NCI-H446 treated with DMSO at 0.1 percent for 48 hours (cell line): Measurements from ENCODE around the gene CCDC157.
"Not testable (repeated sequence)": the region's sequence is repeated elsewhere in the genome, so short reads cannot be mapped to it uniquely, and the experiment has no call there.

Experiments used
- DNase-seq: peaks from one replicate; lab custom pipeline; 2025; lab: John Stamatoyannopoulos, UW

The CCDC157 gene

GRCh38 chr22:30326255-30326705 is 30.5 kb upstream of the CCDC157 start:
- no peak for DNase-seq

- DNase-seq: peak; percentile 79
Measured at GRCh38 chr22:30326706-30327362, 30.0 kb upstream of the CCDC157 start, which contains the start of gene TBC1D10A. Gene TBC1D10A, minus strand, starts transcription at chr22:30326941. Its CDS starts 60 bp downstream, at chr22:30326881.

GRCh38 chr22:30327864-30328345 is 28.9 kb upstream of the CCDC157 start:
- DNase-seq: no peak

GRCh38 chr22:30328466-30329049 is 28.2 kb upstream of the CCDC157 start:
- DNase-seq: no peak

DNA sequence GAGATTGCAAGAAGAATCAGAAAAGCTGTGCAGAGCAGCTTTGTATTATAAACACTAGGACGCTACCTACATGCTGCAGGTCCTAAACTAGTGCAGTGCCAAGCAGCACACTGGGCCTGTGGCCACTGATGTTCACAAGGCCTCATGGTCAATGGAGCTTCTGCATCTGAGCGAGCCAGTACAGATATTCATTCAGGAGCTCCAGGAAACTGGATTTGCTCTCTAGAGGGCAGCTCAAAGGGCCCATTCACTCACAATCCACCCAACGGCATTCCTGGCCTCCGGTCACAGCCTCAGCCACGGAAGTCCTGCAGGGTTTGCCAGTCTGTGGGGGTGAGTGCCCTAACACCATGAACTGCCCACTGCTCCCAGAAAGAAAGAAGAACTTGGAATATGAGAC is 24.3 kb upstream of the CCDC157 start:
- DNase-seq: no peak

DNA sequence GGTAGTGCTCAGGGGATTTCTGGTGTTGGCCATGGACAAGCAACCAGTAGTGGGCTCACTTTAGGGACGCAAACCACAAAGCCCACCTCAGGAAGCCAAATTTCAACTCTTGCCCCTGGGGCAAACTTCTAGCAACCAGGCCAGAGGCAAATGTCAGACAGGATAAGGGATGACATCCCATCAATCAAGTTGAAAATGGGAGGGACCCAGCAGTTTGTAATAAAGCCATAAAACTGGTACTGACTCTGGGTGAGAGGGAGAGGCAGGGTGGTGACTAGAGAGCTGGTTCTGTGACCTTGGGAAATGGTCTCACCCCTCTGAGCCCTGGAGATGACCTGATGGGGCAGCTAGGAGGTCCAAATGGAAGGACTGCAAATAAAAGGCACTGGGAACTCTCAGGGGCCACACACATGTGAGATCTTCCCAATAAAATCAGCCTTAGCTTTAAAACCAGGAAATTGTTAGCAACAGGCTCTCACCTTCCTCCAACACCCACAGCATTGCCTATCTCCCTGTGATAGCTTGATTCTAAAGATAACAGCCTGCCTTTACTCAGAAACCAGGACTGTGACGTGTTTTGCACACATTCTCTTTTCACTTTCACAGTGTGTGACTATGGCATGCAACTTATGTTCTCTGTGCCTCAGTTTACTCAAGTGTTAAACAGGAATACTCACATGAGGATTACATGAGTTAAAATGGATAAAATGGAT is 23.7 kb upstream of the CCDC157 start:
- no peak for DNase-seq

GRCh38 chr22:30333707-30334087 is 23.1 kb upstream of the CCDC157 start:
- no peak for DNase-seq

DNA sequence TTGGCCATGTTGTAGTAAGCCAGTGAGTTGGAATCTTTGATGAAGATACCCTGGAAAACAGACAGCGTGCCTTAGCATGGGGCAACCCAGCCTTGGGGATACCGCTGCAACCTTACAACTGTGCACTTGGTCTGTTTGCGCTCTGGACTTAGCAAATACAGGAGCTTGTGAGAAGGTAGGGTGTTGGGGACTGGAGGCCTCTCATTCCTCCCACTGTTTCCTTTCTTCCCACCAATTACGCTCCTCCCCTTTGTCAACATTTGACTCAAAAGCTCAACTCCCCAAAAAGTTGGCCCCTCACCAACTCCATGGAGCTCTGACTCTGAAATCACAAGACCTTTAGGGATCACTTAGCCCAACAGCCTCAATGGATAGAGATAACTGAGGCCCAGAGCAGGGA is 22.2 kb upstream of the CCDC157 start:
- no peak for DNase-seq

- DNase-seq: no peak
Measured at GRCh38 chr22:30335236-30335635, 21.6 kb upstream of the CCDC157 start.

DNA sequence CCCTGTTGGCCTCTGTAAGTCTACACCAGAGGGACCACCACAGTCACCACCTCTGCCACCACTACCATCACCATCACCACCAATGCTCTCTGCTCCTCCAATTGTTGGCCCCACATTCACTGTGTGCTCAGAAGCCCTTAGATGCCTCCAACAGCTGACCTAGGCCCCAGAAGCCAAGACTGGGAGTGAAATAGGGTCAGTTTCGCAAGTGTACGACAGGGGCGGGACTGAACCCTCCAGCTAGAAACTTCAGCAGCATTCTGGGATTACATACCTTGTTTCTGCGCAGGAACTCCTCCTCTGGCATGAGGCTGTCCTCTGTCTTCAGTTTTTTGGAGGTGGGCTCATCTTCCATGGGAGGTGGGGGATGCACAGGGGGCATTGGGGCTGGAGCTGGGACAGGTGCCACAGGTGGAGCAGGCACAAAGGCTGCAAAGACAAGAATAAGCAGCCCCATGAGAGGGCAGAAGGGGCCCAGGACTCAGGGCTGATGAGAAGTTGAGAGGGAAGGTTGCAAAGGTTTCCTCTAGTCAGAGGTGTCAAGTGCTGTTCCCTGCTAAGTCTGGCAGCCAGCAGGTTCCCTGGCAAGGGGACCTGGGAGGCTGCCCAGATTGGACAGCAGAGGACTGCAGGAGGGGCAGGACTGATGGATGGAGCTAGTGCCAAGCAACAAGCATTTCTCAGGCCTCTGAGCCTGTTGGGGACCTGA is 19.9 kb upstream of the CCDC157 start:
- peak; percentile 69 for DNase-seq

- DNase-seq: peak; percentile 69
Measured at GRCh38 chr22:30337461-30337778, 19.4 kb upstream of the CCDC157 start.

- DNase-seq: not testable (repeated sequence)
Measured at GRCh38 chr22:30338341-30338740, 18.5 kb upstream of the CCDC157 start.

- no peak for DNase-seq
Measured at GRCh38 chr22:30338802-30339201, 18.0 kb upstream of the CCDC157 start.

- DNase-seq: peak; percentile 65
Measured at GRCh38 chr22:30340911-30341685, 15.7 kb upstream of the CCDC157 start.

- no peak for DNase-seq
Measured at GRCh38 chr22:30344447-30345200, 12.2 kb upstream of the CCDC157 start.

- no peak for DNase-seq
Measured at GRCh38 chr22:30347255-30347892, 9.4 kb upstream of the CCDC157 start.

GRCh38 chr22:30348404-30348803 is 8.4 kb upstream of the CCDC157 start:
- DNase-seq: no peak

GRCh38 chr22:30348809-30349208 is 8.0 kb upstream of the CCDC157 start:
- no peak for DNase-seq

DNA sequence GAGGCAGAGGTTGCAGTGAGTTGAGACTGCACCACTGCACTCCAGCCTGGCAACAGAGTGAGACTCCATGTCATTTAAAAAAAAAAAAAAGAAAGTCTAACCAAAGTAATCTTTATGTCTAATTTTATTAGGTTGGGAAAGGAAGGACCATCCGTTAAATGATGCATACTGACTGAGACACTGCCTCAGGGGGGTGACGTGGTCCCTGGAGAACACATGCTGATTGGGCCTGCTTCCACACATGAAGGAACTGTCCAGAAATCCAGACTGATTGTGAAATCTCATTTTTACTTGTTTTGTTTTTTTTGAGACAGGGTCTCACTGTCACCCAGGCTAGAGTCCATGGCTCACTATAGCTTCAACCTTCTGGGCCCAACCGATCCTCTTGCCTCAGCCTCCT is 5.6 kb upstream of the CCDC157 start:
- DNase-seq: no peak

GRCh38 chr22:30354644-30355043 is 2.2 kb upstream of the CCDC157 start:
- DNase-seq: no peak

- no peak for DNase-seq
Measured at GRCh38 chr22:30357236-30357570, 396 bp downstream of the CCDC157 start.
